ENCODE measurements around the gene PLEKHF1.

The PLEKHF1 gene

DNA sequence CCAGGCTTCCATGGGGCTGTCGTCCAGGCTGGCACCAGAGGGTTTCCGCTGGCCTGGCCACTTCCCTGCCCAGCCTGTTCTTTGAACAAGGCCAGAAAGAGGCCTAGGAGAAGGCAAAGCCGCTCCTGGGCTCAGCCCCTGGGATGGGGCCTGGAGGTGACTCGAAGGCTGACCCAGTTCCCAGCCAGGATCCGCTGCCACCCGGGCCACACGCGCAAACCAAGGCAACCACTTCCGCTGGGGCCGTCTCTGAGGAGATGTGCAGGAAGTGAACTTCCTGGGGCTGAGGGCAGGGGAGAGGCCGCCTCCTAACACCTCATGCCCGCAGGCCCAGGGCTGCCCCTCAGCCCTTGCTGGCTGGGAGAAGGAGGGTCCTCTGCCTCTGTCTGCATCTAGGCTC is 15.2 kb downstream of the PLEKHF1 start:
- DNase-seq = no peak

DNA sequence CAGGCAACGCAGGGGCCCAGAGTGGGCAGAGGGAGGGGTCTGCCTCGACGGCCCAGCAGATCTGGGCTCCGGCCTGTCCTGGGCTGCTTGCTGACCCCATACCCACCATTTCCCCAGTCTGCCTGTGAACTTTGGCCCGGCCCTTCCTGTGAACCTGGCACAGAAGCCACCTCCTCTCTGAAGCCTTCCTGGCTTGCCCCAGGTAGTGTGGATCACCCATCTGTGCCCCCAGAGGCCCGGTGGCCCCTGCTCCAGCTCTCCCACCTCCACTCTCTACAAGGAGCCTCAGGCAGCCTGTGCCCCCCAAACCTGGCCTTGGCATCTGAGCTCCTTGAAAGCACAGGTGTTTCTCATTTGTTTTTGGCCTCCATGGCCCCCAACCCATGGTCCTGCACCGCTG is 15.7 kb downstream of the PLEKHF1 start:
- DNase-seq = no peak

DNA sequence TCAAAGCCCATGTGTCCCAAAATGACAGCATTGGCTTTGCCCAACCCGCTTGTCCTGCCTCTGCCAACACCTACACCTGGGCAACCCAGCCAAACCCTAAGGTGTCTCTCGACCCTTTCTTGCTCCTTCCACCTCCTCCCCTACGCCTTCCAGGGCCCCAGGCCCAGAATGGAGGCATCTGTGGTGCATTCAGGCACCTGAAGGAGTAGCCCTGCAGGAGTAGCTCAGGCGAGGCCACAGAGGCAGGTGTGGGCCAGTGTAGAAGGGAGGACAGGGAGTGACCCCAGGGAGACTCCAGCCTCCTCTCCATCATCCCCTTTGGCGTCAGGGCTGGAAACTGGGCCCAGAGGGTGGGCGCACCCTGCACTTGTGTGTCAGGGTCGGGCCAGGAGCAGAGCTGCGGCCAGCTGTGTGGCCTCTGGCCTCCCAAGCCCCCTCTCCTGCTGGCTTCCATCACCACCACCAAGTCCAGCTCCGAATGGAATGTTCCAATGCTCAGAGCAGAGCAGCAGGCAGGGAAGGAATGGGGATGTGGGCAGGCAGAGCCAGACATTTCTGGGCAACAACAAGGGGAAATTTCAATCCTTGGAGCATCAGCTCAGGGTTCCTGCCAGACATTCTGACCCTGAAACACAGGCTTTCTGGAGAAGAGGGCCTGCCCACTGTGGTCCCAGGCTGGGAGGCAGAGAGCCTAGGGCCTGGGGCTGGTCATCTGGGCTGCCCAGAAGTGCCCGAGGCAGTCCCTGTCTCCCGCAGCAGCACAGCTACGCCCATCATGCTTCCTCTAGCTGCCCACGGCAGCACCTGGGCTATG is 16.4 kb downstream of the PLEKHF1 start:
- DNase-seq = peak; percentile 75

DNA sequence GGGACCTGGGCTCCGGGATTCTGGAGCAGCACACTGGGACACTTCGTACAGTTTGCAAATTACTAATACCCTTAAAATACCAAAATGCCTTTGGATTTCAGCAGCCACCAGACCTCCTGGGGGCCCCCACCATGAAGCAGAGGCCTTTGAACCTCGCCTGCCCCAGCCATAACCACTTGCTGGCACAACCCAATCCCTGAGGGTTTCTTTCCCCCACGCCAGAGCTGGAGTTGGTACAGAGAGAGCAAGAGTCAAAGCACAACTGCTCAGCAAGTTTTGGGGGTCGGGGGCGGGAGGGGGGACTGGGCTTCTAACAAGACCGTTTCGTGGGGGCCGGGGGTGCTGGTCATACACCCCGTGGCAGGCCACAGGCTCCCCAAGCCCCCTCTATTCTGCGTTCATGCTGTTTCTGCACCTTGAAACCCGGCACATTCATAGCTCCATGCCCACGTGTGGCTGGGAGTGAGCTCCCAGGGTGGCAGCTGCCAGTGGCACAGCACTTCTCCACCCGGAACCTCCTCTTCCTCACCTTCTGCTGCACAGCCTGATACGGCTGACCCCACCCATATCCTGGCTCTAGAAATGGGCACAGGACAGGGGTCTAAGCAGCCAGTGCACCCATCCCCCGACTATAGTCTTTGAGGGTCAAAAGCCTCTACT is 17.1 kb downstream of the PLEKHF1 start:
- DNase-seq = no peak

DNA sequence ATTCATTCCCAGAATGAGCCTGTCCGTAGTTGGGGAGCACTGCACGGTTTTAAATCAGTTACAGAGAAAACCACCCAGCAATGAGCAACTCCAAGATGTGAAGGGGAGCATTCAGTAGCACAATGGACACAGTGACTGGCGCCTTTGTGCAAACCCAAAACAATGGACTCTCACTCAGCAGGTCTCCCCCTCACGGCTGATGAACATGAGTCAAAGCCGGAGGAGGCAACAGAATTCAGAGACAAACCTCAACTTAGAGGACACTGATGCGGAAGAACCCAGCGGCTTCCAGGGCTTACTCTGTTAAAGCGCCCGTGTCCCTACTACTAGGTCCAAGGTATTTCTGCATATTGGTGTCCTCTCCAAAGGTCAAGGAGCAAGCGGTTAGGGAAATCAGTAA is 17.7 kb downstream of the PLEKHF1 start:
- no peak for DNase-seq

DNA sequence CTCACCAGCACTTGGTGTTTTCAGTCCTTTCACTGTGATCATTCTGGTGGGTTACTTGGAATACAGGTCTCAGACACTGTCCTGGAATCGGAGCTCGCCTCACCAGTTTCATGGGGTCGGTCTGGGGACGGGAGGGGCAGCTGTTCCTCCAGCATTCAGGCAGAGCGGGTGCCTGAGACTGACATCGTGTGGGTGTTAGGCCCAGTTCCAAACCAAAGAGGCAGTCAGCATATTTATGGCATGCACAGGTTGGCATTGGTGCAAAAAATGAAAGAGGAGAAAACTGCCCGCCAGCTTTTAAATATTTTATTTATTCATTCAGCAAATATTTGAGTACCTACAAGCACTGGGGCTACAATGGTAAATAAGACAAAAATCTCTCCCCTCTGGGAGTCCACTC is 20.1 kb downstream of the PLEKHF1 start:
- no peak for DNase-seq

DNA sequence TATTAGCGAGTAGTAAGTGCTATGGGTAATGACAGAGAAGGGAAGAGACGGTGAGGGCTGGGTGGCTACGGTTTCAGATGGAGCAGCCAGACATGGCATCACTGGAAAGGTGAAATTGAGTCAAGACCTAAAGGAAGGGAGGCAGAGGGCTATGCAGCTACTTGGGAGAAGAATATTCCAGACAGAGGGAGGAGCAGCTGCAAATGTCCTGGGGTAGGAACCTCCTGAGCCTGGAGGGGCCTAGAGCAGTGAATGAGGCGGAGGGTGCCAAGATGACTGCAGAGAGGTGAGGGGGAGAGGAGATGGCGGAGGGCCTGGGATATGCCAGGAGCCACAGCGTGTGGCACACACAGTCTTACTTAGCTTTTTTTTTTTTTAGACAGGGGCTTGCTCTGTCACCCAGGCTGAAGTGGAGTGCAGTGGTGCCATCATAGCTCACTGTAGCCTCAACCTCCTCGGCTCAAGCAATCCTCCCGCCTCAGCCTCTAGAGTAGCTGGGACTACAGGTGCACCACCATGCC is 21.1 kb downstream of the PLEKHF1 start:
- DNase-seq = no peak

DNA sequence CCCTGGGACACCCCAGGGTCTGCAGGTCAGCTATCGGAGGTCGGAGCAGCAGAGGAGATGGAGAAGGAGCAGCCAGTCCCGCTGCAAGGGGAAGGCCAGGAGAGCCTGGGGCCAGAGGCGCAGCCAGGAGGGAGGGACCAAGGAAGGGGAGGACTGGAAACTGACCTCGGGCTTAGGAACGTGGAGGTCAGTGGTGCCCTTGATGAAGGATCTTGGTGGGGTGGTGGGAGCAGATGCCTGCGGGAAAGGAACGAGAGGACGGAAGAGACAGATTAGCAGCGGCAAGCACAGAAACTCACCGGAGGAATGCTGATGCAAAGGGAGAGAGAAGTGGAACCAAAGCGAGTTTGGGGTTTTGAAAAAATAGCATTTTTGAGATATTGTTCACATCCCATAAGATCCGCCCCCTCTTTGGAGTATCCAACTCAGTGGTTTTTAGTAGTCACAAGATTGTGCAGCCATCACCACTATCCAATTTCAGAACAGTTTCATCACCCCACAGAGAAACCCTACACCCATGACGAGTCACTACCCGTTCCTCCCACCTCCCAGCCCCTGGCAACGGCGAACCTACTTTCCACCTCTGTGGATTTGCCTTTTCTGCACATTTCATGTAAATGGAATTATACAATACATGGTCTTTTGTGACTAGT is 22.1 kb downstream of the PLEKHF1 start:
- DNase-seq = no peak

DNA sequence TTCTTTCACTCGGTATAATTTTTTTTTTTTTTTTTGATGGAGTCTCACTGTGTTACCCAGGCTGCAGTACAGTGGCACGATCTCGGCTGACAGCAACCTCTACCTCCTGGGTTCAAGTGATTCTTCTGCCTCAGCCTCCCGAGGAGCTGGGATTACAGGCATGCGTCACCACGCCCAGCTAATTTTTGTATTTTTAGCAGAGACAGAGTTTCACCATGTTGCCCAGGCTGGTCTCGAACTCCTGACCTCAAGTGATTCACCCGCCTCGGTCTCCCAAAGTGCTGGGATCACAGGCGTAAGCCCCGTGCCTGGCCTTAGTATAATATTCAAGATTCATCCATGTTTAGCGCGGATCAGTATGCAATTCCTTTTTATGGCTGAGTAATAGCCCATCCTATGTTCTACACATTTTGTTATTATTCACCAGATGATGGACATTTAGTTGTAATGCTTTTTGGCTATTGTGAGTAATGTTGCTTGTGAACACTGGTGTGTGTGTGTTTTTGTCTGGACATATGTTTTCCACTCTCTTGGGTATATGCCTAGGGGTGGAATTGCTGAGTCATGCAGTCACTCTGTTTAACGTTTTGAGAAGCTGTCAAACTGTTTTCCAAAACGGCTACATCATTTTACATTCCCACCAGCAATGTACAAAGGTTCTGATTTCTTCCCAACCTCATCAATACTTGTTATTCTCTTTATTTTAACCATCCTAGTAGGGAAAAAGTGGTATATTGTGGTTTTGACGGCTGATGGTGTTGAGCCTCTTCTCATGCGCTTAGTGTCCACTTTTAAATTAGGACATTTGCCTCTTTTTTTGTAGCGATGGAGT is 22.9 kb downstream of the PLEKHF1 start:
- DNase-seq = no peak

DNA sequence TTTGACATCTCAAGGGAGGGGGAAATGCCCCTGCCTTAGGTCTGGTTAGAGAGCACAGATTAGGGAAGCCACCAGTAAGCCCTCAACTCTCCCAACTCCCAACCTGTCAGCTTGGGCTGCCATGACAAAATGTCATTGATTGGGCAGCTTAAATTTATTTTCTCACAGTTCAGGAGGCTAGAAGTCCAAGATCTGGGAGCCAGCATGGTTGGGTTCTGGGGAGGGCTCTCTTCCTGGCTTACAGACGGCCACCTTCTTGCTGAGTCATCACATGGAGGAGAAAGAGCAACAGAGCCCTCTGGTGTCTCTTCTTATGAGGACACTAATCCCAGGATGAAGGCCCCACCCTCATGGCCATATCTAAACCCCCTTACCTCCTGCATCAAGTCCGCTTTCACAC is 25.6 kb downstream of the PLEKHF1 start:
- no peak for DNase-seq

DNA sequence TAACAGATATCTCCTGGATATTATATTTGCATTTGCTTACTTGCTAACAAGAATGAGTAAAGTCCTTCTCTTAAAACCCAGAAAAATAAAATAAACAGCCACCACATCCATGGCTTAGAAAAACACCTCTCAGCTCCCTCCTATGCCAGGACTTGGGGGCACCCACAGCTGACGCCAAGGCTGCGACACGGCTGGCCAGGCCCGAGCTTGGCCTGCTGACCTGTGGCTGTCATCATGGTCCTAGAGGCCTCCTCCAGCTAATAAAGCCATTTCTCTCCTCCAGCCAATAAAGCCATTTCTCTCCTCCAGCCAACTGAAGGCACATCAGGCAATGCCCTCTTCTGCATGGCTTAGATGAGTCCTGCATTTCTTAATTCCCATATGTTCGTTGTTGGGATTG is 28.9 kb downstream of the PLEKHF1 start:
- no peak for DNase-seq

DNA sequence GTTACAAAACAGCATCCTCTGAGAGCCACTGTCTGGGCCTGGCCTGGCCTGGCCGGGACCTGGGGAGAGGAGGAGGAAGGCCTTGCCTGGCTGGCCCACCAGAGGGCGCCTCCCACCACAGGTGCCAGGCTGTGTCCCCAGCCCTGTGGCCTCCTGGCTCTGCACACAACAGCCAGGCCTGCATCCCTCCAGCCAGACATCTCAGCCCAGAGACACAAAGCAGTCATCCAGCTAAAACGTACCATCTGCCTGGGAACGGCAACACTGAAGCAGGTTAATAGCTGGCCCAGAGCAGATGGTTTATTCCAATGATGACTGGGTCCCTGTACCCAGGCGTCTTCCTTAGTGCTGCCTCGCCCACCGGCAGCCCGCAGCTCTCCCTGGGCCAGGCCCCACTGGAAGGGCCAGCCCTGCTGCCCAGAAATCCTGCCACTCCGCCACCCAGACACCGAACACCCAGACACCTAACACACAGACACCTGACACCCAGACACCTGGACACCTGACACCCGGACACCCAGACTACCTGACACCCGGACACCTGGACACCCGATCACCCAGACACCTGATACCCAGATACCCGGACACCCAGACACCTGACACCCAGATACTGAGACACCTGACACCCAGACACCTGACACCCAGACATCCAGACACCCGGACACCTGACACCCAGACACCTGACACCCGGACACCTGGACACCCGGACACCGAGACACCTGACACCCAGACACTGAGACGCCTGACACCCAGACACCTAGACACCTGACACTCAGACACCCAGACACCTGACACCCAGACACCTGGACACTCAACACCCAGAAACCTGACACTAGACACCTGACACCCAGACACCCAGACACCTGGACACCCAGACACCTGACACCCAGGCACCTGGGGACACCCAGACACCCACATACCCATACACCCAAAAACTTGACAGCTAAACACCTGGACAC is 29.7 kb downstream of the PLEKHF1 start:
- peak; percentile 71 for DNase-seq

DNA sequence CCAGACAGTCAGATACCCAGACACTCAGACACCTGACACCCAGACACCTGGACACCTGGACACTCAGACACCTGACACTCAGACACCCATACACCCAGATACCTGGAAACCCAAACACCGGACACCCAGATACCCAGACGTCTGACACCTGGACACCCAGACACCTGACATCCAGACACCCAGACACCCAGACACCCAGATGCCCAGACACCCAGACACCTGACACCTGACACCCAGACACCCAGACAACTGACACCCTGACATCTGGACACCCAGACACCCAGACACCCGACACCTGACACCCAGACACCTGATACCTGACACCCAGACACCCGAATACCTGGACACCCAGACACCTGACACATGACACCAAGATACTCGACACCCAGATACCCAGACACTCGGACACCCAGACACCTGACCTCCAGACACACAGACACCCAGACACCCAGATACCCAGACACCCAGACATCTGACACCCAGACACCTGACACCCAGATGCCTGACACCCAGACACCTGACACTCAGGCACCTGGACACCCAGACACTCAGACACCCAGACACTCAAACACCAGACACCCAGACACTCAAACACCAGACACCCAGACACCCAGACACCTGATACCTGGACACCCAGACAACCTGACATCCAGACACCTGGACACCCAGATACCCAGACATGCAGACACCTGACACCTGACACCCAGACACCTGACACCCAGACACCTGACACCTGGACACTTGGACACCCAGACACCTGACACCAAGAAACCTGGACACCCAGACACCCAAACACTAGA is 30.7 kb downstream of the PLEKHF1 start:
- DNase-seq = no peak

DNA sequence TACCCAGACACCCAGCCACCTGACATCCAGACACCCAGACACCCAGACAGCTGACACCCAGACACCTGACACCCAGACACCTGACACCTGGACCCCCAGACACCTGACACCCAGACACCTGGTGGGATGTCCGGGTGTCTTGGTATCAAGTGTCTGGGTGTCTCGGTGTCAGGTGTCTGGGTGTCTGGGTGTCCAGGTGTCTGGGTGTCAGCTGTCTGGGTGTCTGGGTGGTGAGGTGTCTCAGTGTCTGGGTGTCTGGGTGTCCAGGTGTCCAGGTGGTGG is 31.2 kb downstream of the PLEKHF1 start:
- DNase-seq = no peak

DNA sequence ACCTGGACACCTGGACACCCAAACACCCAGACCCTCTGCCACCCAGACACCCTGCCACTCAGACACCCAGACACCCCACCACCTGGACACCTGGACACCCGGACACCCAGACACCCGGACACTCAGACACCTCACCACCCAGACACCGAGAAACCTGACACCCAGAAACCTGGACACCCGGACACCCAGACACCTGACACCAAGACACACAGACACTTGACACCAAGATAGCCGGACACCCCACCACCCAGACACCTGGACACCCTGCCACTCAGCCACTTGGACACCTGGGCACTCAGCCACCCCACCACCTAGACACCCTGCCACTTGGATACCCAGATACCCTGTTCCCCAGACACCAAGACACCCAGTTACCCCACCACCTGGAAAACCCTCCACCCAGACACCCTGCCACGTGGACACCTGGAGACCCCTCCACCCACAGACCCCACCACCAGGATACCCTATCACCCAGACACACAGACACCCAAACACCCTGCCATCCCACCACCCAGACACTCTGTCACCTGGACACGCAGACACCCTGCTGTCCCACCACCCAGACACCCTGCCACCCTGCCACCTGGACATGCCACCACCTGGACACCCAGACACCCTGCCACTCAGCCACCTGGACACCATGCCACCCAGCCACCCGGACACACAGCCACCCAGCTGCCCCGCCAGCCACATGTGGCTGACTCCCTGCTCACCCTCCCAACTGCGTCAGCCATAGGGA is 32.4 kb downstream of the PLEKHF1 start:
- DNase-seq = no peak

DNA sequence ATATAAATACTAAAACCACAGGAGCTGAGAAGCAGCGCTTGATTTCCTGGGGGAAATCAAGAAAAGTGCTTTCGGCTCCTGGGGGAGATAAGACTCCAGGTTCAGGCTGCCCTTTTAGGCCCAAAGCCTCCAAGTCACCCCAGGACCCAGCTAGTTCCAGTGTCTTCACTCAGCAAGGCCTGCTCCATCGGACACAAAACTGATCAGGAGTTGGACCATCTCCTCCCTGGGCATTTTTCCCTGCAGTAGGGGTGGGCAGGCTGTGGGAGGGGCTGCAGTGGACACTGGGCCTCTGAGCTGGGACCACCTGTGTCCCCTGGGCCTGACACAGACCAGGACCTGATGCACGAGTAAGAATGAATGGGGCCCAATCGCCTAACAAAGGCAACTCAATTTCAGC is 34.6 kb downstream of the PLEKHF1 start:
- DNase-seq = no peak

DNA sequence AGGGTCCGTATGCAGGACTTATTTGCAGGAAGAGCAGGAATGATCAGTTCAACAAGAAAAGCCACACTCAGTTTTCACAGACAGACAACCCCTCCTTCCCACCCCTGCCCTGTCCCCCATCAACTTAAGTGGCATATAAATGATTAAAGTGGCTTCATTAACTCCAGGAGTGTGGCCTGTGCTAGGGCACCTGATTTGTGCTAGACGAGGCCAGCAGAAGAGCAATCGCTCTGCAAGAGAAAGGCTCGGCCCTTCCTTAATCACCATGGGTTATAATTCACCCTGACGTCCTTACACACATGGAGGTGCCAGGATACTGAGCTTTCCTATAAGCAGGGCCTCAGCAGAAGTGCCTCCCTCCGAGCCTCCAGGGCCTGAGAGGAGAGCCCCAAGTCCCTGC is 35.2 kb downstream of the PLEKHF1 start:
- DNase-seq = no peak

DNA sequence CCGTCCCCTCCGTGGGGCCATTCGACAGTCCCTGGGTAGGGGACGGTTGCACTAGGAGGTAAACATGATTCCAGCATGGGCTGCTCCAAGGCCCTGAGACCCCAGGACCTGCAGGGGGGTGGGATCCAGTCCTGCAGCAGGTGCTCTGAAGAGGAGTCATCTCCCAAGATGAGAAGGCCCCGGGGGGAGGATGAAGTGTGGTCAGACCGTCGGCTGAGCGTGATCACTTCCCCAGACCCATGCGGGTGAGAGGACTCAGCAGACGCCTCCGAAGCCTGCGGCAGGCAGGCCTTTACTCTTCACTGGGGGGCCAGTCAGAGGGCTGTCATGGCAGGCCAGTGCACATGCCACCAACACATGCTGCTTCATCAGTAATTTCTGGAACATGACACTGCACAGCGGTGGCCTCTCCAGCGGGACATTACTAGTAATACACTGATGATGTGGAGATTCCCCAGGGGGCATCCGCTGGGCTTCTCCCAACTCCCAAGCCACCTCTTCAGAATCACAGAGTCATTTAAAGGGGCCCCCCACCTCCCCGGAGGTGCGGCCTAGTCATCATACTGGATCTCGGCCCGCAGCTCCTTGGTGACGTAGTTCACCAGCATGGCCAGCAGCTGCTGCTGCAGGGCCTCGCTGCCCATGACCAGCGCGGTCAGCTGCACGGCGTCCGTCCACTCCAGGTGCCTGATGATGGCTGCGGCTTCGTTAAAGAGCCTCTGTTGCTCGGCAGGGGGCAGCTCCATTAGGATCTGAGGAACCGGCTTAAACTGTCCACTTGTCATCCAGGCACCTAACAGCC is 37.1 kb downstream of the PLEKHF1 start:
- no peak for DNase-seq

DNA sequence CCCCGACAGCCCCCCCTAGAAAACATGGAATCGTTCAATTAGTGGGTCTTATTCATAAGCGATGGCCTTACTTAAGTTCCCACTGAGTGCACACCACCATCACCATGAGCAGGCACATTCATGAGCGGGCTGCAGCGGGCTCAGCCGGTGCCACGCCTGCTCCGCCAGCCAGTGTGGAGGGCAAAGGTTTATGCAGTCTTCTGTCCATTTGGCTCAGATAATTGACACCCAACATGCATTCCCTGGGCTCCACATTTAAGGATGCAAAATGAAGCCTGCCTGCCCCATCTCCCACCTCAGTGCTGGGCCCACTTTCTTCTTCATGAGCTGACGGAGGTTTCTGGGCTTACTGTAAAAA is 37.7 kb downstream of the PLEKHF1 start:
- no peak for DNase-seq

All from left hindlimb (tissue), 1 donor.